Common myeloid progenitor, CD34-positive (primary cell): ENCODE data around the gene MGAT4A.

ENCODE experiments used
- CTCF ChIA-PET: fragments of 350-600 bp; sonication (Branson Sonifier 250); formaldehyde crosslinking; loops from one replicate; lab custom pipeline; 2021; ENCODE audit warnings: antibody characterized with exemption; lab: Charles Lee
- POLR2A ChIA-PET: fragments of 350-600 bp; sonication (Branson Sonifier 250); formaldehyde crosslinking; loops from one replicate; lab custom pipeline; 2021; ENCODE audit warnings: antibody characterized with exemption; lab: Charles Lee
- DNase-seq, 3 donors: peaks; one replicate each; pipeline versions ENCODE4 v3.0.0 to v3.0.0-alpha.2; 2013
- H3K27ac ChIP-seq, 2 experiments: 1 replicate in 1 of 2; 2 replicates in 1 of 2; pipeline ENCODE4 v1.7.0; 2013; ENCODE audit warnings: inconsistent platforms in 2 of 2, low read length in 2 of 2, mild to moderate bottlenecking in 2 of 2, low read depth in 1 of 2, moderate library complexity in 1 of 2; ENCODE audit not compliant: severe bottlenecking in 2 of 2, insufficient read depth in 1 of 2, poor library complexity in 1 of 2
- H3K27me3 ChIP-seq, 5 experiments: replicated peaks in 2 of 5; 1 replicate in 3 of 5; 2 replicates in 2 of 5; pipeline versions ENCODE4 v1.6.1 to v1.7.0; 2013; ENCODE audit warnings: low read length in 4 of 5, mild to moderate bottlenecking in 2 of 5, moderate library complexity in 2 of 5, inconsistent platforms in 1 of 5; ENCODE audit not compliant: insufficient read depth in 5 of 5, control insufficient read depth in 4 of 5
- H3K36me3 ChIP-seq, 4 experiments: 1 replicate in 2 of 4; 2 replicates in 2 of 4; pipeline versions ENCODE4 v1.6.1 to v1.7.0; 2013; ENCODE audit warnings: low read length in 3 of 4, control low read depth in 1 of 4, mild to moderate bottlenecking in 1 of 4; ENCODE audit not compliant: control insufficient read depth in 4 of 4, insufficient read depth in 4 of 4
- H3K4me1 ChIP-seq, 4 experiments: 1 replicate in 3 of 4; 2 replicates in 1 of 4; pipeline versions ENCODE4 v1.6.1 to v1.7.1; 2013; ENCODE audit warnings: low read length in 3 of 4, mild to moderate bottlenecking in 3 of 4, control low read depth in 1 of 4, inconsistent platforms in 1 of 4, moderate library complexity in 1 of 4; ENCODE audit not compliant: control insufficient read depth in 4 of 4, insufficient read depth in 4 of 4; ENCODE audit errors: control extremely low read depth in 1 of 4
- H3K4me3 ChIP-seq, 7 experiments: 1 replicate in 4 of 7; 2 replicates in 3 of 7; pipeline versions ENCODE4 v1.5.1 to v1.7.0; 2013; ENCODE audit warnings: mild to moderate bottlenecking in 7 of 7, low read length in 6 of 7, moderate library complexity in 6 of 7, inconsistent platforms in 2 of 7, low read depth in 2 of 7, control low read depth in 1 of 7; ENCODE audit not compliant: insufficient read depth in 4 of 7, control insufficient read depth in 1 of 7; ENCODE audit errors: extremely low read depth in 1 of 7
- H3K9me3 ChIP-seq, 5 experiments: 1 replicate in 4 of 5; 2 replicates in 1 of 5; pipeline versions ENCODE4 v1.6.1 to v1.7.1; 2013; ENCODE audit warnings: low read length in 4 of 5, mild to moderate bottlenecking in 2 of 5, inconsistent platforms in 1 of 5, low read depth in 1 of 5, moderate library complexity in 1 of 5; ENCODE audit not compliant: control insufficient read depth in 4 of 5, insufficient read depth in 2 of 5; ENCODE audit errors: control extremely low read depth in 1 of 5
- WGBS: methylation state at CpG from one replicate; pipeline ENCODE4 v1.1.5; 2013; ENCODE audit not compliant: insufficient coverage; 5-methylcytosine and 5-hydroxymethylcytosine counted together

Gene MGAT4A

GRCh38 chr2:98775146-98775986 lies 44.4 kb upstream of the MGAT4A start:
- Histone ChIP-seq H3K4me1 (peaks cover 8 to 28% (median 15%) of the 10 kb centered on the region in 4 experiments), H3K27me3 (no peaks in the 10 kb centered on the region), H3K36me3 (no peaks in the 10 kb centered on the region), H3K4me3 (no peak overlapping the region), H3K9me3 (peaks cover 0 to 6% (median 3%) of the 10 kb centered on the region in 5 experiments), H3K27ac (no peak overlapping the region)
- 76% methylated on average over 19 of the region's 20 CpGs for WGBS
- POLR2A ChIA-PET, result no interaction called here
- DNase-seq, result no peak
- CTCF ChIA-PET, result interaction anchor here (1.0 to 2.6 kb wide), 5 partner anchors 8 to 126 kb away, joined by 3 to 7 read pairs (median 3); no protein-coding TSS in a partner anchor

- POLR2A ChIA-PET, result interaction anchor here (0.6 kb wide), 1 partner anchor 11 kb away, joined by 4 read pairs; no protein-coding TSS in a partner anchor
- WGBS, result 100% methylated on average over 3 of the region's 4 CpGs
- CTCF ChIA-PET, result no interaction called here
- H3K4me3 ChIP-seq, result no peak overlapping the region
- H3K27ac ChIP-seq, result no peak overlapping the region
- peaks cover 0 to 6% (median 3%) of the 10 kb centered on the region in 5 experiments for H3K9me3 ChIP-seq
- no peaks in the 10 kb centered on the region for H3K27me3 ChIP-seq
- H3K4me1 ChIP-seq, result peaks cover 8 to 43% (median 26%) of the 10 kb centered on the region in 4 experiments
- H3K36me3 ChIP-seq, result no peaks in the 10 kb centered on the region
- DNase-seq, result no peak
Observed at GRCh38 chr2:98773907-98774306, 43.0 kb upstream of the MGAT4A start.

GRCh38 chr2:98773169-98773568 lies 42.2 kb upstream of the MGAT4A start:
- POLR2A ChIA-PET, result interaction anchor here (0.6 kb wide), 1 partner anchor 94 kb away, joined by 3 read pairs; no protein-coding TSS in a partner anchor
- H3K9me3 ChIP-seq, result peaks cover 0 to 6% (median 1%) of the 10 kb centered on the region in 5 experiments
- H3K27ac ChIP-seq, result no peak overlapping the region
- H3K27me3 ChIP-seq, result no peaks in the 10 kb centered on the region
- CTCF ChIA-PET, result no interaction called here
- H3K4me1 ChIP-seq, result peaks cover 10 to 50% (median 32%) of the 10 kb centered on the region in 4 experiments
- WGBS, result 100% methylated on average over 2 of the region's 5 CpGs
- H3K4me3 ChIP-seq, result no peak overlapping the region
- DNase-seq, result no peak
- no peaks in the 10 kb centered on the region for H3K36me3 ChIP-seq

- POLR2A ChIA-PET, result interaction anchor here (0.6 kb wide), 1 partner anchor 93 kb away, joined by 3 read pairs; no protein-coding TSS in a partner anchor
- 79% methylated on average over 7 of the region's 8 CpGs for WGBS
- CTCF ChIA-PET, result no interaction called here
- H3K36me3 ChIP-seq, result no peaks in the 10 kb centered on the region
- H3K27ac ChIP-seq, result no peak overlapping the region
- H3K4me3 ChIP-seq, result no peak overlapping the region
- no peaks in the 10 kb centered on the region for H3K27me3 ChIP-seq
- peaks cover 10 to 54% (median 33%) of the 10 kb centered on the region in 4 experiments for H3K4me1 ChIP-seq
- no peak for DNase-seq
- H3K9me3 ChIP-seq, result peaks cover 0 to 3% (median 0%) of the 10 kb centered on the region in 5 experiments
Observed at GRCh38 chr2:98772536-98772935, 41.6 kb upstream of the MGAT4A start.

GRCh38 chr2:98771721-98772524 lies 41.0 kb upstream of the MGAT4A start:
- Histone ChIP-seq H3K27me3 (no peaks in the 10 kb centered on the region), H3K27ac (no peak overlapping the region), H3K4me1 (peaks cover 10 to 58% (median 33%) of the 10 kb centered on the region in 4 experiments), H3K4me3 (peak overlapping the region in 2 of 7 experiments; percentile 11 to 52), H3K36me3 (no peaks in the 10 kb centered on the region), H3K9me3 (no peaks in the 10 kb centered on the region)
- 32% methylated on average over 9 of the region's 17 CpGs for WGBS
- ChIA-PET POLR2A (no interaction called here), CTCF (interaction anchor here (1.0 to 3.0 kb wide), 4 partner anchors 9 to 69 kb away, joined by 3 to 10 read pairs (median 4); no protein-coding TSS in a partner anchor)
- DNase-seq, result peak in 2 of 3 donors; percentile 70 to 77

GRCh38 chr2:98771264-98771663 lies 40.3 kb upstream of the MGAT4A start:
- CTCF ChIA-PET, result interaction anchor here (1.0 to 3.0 kb wide), 4 partner anchors 10 to 69 kb away, joined by 3 to 10 read pairs (median 4); no protein-coding TSS in a partner anchor
- POLR2A ChIA-PET, result no interaction called here
- Histone ChIP-seq H3K27ac (no peak overlapping the region), H3K27me3 (no peaks in the 10 kb centered on the region), H3K4me3 (no peak overlapping the region), H3K36me3 (no peaks in the 10 kb centered on the region), H3K4me1 (peaks cover 12 to 63% (median 34%) of the 10 kb centered on the region in 4 experiments), H3K9me3 (no peaks in the 10 kb centered on the region)
- no peak for DNase-seq
- WGBS, result 92% methylated on average over 2 of the region's 2 CpGs
